GM20000 (cell line): ENCODE data around the gene MXI1.

Experiments
- DNase-seq: peaks from one replicate; pipeline ENCODE4 v3.0.0; 2012; ENCODE audit warnings: low spot score
- TF ChIP-seq, protein P1 (sequence below): IDR thresholded peaks from 2 replicates; pipeline ENCODE4 v1.5.1; 2012; ENCODE audit warnings: mild to moderate bottlenecking, control low read depth; ENCODE audit errors: extremely low read depth, missing control alignments

The MXI1 gene

DNA sequence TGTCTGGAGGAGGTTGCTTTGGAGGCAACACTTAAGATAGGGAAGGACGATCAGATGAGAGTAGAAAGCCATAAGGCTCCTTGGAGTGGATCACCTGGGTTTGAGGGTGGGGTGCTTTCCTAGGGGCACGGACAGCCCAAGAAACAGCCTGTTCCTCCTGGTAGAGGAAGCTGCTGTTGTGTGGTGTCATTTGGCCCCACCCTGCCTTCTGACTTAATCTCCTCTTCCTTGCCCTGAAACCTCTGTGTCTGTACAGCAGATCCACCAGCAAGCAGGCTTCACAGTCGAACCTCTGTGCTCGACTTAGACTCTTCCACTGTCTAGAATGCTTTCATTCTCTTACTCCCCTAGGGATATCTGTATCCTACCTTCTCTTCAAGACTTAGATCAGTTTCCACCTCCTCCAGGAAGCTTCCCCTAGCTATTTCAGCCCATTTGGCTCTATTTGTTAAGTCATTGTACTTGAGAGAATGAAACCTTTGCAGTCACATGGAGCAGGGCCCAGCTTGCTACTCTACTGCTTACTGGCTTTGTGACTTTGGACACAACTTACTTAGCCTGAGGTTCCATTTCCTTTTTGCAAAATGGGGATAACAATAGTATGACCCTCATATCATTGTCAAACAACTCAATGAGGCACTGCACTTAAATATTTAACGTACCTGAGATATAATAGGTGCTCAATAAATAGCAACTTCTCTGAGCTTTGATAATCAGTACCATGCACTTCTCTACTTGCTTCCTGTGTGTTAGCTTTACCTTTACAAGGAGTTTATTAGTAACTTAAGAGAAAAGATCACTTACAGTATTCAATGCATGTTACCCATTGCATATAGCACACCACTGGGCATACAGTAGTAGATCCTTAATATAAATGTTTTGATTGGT lies 5.0 kb downstream of the MXI1 start:
- peak; percentile 35 for DNase-seq

DNA sequence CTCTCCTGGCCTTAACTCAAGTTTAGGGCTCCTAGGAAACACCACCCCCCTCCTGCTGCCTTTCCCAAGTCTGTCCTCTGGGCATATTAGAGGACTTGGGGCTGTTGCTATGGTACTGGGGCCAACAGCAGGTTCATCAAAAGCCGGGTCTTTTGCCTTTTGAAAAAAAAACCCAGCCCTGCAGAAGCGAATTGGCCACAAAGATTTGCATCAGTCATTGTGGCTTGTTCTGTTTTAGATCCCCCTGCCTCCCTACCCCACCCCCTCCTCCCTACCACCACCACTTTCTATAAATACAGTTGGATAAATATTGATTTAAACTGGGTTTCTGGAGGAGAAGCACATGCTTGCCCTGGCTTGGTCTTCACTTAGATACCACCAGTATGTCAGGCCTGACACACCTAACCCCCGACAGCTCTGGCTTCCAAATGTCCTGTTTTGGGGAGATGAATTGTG lies 7.0 kb downstream of the MXI1 start:
- TF ChIP-seq, protein P1, sequence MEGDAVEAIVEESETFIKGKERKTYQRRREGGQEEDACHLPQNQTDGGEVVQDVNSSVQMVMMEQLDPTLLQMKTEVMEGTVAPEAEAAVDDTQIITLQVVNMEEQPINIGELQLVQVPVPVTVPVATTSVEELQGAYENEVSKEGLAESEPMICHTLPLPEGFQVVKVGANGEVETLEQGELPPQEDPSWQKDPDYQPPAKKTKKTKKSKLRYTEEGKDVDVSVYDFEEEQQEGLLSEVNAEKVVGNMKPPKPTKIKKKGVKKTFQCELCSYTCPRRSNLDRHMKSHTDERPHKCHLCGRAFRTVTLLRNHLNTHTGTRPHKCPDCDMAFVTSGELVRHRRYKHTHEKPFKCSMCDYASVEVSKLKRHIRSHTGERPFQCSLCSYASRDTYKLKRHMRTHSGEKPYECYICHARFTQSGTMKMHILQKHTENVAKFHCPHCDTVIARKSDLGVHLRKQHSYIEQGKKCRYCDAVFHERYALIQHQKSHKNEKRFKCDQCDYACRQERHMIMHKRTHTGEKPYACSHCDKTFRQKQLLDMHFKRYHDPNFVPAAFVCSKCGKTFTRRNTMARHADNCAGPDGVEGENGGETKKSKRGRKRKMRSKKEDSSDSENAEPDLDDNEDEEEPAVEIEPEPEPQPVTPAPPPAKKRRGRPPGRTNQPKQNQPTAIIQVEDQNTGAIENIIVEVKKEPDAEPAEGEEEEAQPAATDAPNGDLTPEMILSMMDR, result no peak
- DNase-seq, result peak; percentile 54

More for the DNA sequence above, 5.0 kb downstream of the MXI1 start:
- TF ChIP-seq, protein P1, result no peak

DNA sequence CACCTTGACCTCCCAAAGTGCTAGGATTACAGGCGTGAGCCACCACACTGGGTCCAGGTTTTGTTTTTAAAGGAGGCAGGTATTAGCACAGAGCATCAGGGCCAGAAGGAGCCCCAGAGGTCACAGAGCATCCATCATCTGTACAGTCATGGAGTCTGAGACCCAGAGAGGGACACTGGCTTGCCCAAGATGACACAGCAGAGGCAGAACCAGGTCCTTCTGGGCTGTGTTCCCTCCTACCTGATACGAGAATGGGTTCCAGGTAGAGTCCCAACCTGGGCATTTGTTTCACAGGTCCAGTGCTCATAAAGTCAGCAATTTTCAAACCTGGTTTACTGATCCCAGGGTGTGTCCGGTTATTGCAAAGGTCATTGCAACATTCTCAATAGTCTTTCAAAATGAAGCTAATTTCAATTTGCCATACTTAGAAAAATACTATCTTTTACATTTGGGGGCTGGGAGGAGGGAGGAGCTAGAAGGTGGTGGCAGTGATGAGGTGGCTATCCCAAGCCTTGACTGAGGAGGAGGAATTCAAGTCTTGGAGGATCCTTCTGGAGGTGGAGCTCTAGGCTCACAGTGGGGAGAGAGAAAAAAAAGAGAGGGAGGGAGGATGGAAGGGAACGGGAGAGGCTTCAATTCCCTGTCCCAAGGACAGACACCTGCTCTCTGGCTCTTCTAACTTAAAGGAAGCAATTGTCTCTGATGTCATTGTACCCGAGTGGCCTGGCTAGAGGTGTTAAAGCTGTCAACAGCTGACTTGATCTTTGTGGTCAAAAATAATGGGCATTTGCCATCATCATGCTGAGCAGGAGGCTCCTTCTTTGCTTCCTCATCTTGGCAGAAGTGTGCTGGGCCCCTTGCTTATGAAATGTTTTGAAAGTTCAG lies 8.1 kb downstream of the MXI1 start:
- TF ChIP-seq, protein P1, result no peak
- DNase-seq, result no peak

DNA sequence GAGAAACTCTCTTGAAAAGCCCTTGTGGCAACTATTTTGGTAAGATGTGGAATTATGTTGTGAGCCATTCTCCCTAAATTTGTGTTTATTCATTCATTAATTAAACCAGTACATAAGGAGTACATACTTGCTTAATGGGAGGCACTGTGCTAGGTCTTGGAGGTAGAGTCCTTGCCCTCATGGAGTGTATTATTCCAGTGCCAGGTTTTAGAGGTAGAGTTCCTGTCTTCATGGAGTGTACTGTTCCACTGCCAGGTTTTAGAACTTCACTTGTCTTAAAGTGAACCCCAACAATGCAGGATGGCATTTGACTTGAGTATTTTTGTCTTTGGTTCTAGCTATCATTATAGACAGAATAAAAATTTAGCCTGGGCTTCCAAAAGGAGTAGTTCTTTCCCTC lies 8.8 kb downstream of the MXI1 start:
- DNase-seq, result no peak
- TF ChIP-seq, protein P1, result no peak

DNA sequence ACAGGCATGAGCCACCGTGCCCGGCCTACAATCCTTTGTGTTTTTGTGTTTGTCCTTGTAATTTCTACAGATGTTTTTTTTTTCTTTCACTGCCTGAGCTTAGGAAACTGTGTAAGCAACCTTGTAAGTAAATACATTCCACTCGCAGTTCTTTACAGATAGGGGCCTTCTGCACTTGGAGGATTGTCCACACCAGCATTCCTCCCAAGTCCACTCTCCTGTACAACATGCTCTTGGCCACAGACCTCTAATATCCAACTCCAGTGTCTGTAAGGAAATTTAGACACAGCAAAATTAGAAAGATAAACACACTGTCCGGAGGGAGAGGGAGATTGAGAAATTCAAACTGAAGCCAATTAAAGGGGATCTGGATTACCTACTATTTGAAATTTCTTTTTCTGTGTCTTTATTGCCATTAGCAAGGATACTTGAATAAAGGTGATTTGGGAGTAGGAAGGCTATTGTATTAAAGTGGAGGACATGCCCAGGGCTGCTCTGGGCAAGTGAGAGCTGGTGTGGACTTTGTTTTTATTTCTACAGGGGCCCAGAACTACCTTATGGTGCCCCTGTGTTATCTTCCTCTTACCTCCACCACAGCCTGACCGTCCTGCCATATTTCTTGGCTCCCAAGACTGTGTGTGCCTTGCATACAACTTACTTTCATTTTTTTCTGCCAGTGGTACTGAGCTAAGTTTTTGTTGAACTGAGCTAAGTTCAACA lies 9.7 kb downstream of the MXI1 start:
- no peak for DNase-seq
- TF ChIP-seq, protein P1, result no peak

DNA sequence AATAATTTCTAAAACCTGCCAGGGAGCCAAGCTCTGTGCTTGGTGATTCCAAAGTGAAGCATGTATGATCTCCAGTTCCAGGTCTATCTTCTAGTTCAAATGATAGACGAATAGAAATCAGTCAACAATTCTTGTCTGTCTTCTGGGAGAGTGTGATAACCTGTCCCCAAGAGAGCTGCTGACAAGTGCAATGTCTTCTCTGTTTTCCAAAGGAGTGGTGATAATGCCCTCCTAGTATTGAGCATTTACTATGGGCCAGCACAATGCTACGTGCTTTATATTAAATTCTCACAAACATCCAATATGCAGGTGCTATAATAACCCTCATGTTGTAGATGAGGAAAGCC lies 10.2 kb downstream of the MXI1 start:
- TF ChIP-seq, protein P1, result no peak

More for the DNA sequence above, 10.2 kb downstream of the MXI1 start:
- no peak for DNase-seq
